WTC11 (cell line): ENCODE measurements around the gene TOR4A. TPM values are rescaled to one million over a fixed set of nuclear protein-coding genes. Genes with fewer than 3 reads are reported as not detected.

ENCODE experiments used
- ATAC-seq: fragments of 200-7000 bp; cut with Tn5 transposase; 2 replicates; pipeline ENCODE4 v1.10.0; 2021; ENCODE audit warnings: mild to moderate bottlenecking, moderate library complexity
- CTCF ChIA-PET: fragments of 300-600 bp; sonication (Branson Sonifier 250); formaldehyde crosslinking; loops from one replicate; lab custom pipeline; 2021; ENCODE audit warnings: antibody characterized with exemption; lab: Charles Lee
- POLR2A ChIA-PET: fragments of 350-600 bp; sonication (Branson Sonifier 250); formaldehyde crosslinking; loops from one replicate; lab custom pipeline; 2021; ENCODE audit warnings: antibody characterized with exemption; lab: Charles Lee
- DNase-seq: peaks from one replicate; pipeline ENCODE4 v3.0.0; 2021; ENCODE audit warnings: low spot score
- H3K27ac Mint-ChIP-seq: 2 replicates; pipeline ENCODE4 v1.8.0; 2021; ENCODE audit warnings: mixed read lengths
- H3K27me3 Mint-ChIP-seq: 2 replicates; pipeline ENCODE4 v1.8.0; 2021; ENCODE audit warnings: low read depth, mild to moderate bottlenecking, moderate library complexity, mixed read lengths
- H3K36me3 Mint-ChIP-seq: 2 replicates; pipeline ENCODE4 v1.8.0; 2021; ENCODE audit warnings: mixed read lengths
- H3K4me1 Mint-ChIP-seq: 2 replicates; pipeline ENCODE4 v1.8.0; 2022; ENCODE audit warnings: mixed read lengths
- H3K4me3 Mint-ChIP-seq: 2 replicates; pipeline ENCODE4 v1.8.0; 2021; ENCODE audit warnings: mild to moderate bottlenecking, moderate library complexity, mixed read lengths
- H3K9me3 Mint-ChIP-seq: 2 replicates; pipeline ENCODE4 v1.8.0; 2021; ENCODE audit warnings: mixed read lengths
- E2F1 ChIP-seq: sonication (generic); formaldehyde crosslinking; IDR thresholded peaks from 2 replicates; pipeline ENCODE4 v1.8.0; 2022; ENCODE audit warnings: mild to moderate bottlenecking, missing genetic modification reagents
- ESRRA ChIP-seq: sonication (generic); formaldehyde crosslinking; IDR thresholded peaks from 2 replicates; pipeline ENCODE4 v1.8.1; 2022; ENCODE audit warnings: mild to moderate bottlenecking, missing genetic modification reagents, borderline replicate concordance
- JAZF1 ChIP-seq: fragments of 250-450 bp; sonication (Bioruptor Pico); IDR thresholded peaks from 2 replicates; pipeline ENCODE4 v1.9.0; 2021; ENCODE audit warnings: moderate library complexity, mild to moderate bottlenecking, inconsistent platforms
- NFE2L1 ChIP-seq: sonication (generic); formaldehyde crosslinking; IDR thresholded peaks from 2 replicates; pipeline ENCODE4 v1.8.1; 2023; ENCODE audit warnings: missing genetic modification reagents
- NFYB ChIP-seq: sonication (generic); formaldehyde crosslinking; conservative IDR thresholded peaks from 2 replicates; pipeline ENCODE4 v1.8.0; 2022; ENCODE audit warnings: low read depth, missing genetic modification reagents
- PRDM15 ChIP-seq: sonication (generic); formaldehyde crosslinking; IDR thresholded peaks from 2 replicates; pipeline ENCODE4 v1.8.0; 2022; ENCODE audit warnings: missing genetic modification reagents
- PRRX2 ChIP-seq: fragments of 250-450 bp; sonication (Bioruptor Pico); IDR thresholded peaks from 2 replicates; pipeline ENCODE4 v1.8.0; 2021; ENCODE audit warnings: mild to moderate bottlenecking
- RORB ChIP-seq: fragments of 250-450 bp; sonication (Bioruptor Pico); IDR thresholded peaks from 2 replicates; pipeline ENCODE4 v1.9.0; 2021; ENCODE audit warnings: mild to moderate bottlenecking
- SMAD3 ChIP-seq: sonication (generic); formaldehyde crosslinking; IDR thresholded peaks from 2 replicates; pipeline ENCODE4 v1.8.0; 2022; ENCODE audit warnings: missing genetic modification reagents, mild to moderate bottlenecking, borderline replicate concordance
- TEAD4 ChIP-seq: sonication (generic); formaldehyde crosslinking; IDR thresholded peaks from 2 replicates; pipeline ENCODE4 v1.8.0; 2022; ENCODE audit warnings: mild to moderate bottlenecking, missing genetic modification reagents
- TP53 ChIP-seq: sonication (generic); formaldehyde crosslinking; IDR thresholded peaks from 2 replicates; pipeline ENCODE4 v1.8.1; 2023; ENCODE audit warnings: mild to moderate bottlenecking, missing genetic modification reagents
- USF2 ChIP-seq: sonication (generic); formaldehyde crosslinking; IDR thresholded peaks from 2 replicates; pipeline ENCODE4 v1.8.1; 2023; ENCODE audit warnings: mild to moderate bottlenecking, missing genetic modification reagents, moderate library complexity
- ZNF121 ChIP-seq: sonication (generic); formaldehyde crosslinking; IDR thresholded peaks from 2 replicates; pipeline ENCODE4 v1.8.0; 2023; ENCODE audit warnings: missing genetic modification reagents
- ZNF396 ChIP-seq: fragments of 250-450 bp; sonication (Bioruptor Pico); IDR thresholded peaks from 2 replicates; pipeline ENCODE4 v1.8.0; 2021; ENCODE audit warnings: mild to moderate bottlenecking, moderate library complexity, borderline replicate concordance
- total RNA-seq: library from RNA; stranded (reverse); gene quantifications from 3 replicates; pipeline ENCODE4 v1.2.3, GENCODE V29; 2021
- TF ChIP-seq, protein P1 (sequence below): sonication (generic); formaldehyde crosslinking; IDR thresholded peaks from 2 replicates; pipeline ENCODE4 v1.8.1; 2023; ENCODE audit warnings: mild to moderate bottlenecking, missing genetic modification reagents, borderline replicate concordance
- TF ChIP-seq, protein P2 (sequence below): sonication (generic); formaldehyde crosslinking; IDR thresholded peaks from 2 replicates; pipeline ENCODE4 v1.8.1; 2022; ENCODE audit warnings: mild to moderate bottlenecking, missing genetic modification reagents, moderate library complexity, borderline replicate concordance

Gene TOR4A
- total RNA-seq, 1 experiment from 2014 or later, result 7.3 TPM

DNA sequence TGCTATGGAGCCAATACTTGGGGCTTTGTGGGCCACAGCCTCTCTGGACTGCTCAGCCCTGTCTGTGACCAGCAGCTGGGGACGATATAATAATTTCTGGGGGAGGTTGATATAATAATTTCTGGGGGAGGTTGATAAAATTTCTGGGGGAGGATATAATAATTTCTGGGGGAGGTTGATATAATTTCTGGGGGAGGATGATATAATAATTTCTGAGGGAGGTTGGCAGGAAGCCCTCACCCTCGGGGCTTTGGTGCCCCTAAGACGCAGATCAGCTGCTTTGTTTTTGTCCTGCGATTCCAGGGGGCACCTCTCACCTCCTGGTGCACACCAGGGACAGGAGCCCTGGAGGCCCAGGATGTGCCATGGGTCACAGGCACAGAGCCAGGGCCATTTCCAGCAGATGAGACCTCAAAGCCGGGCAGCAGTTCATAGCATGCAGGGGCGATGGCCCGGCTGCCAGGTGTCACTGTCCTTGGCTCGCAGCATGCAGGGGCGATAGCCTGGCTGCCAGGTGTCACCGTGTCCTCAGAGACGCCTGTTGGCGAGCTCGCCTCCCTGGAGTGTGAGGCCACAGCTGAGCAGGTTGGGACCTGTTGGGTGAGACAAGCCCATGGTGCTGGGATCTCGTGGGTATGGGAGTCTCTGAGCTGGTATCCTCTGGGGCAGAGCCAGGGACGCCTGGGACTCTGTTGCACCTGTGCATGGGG, 3.8 kb upstream of the TOR4A start:
- H3K36me3 Mint-ChIP-seq, result peaks cover 13% of the 10 kb centered on the region
- POLR2A ChIA-PET, result no interaction called here
- CTCF ChIA-PET, result interaction anchor here (0.5 to 4.4 kb wide), 6 partner anchors 12 to 136 kb away, joined by 3 to 28 read pairs (median 4); no protein-coding TSS in a partner anchor
- H3K4me3 Mint-ChIP-seq, result no peak overlapping the region
- peaks cover 25% of the 10 kb centered on the region for H3K4me1 Mint-ChIP-seq
- ATAC-seq, result no peak
- H3K27me3 Mint-ChIP-seq, result no peaks in the 10 kb centered on the region
- TF ChIP-seq JAZF1 (CRISPR knock-in tag), result no peak
- no peak for TF ChIP-seq NFE2L1
- TF ChIP-seq ZNF396 (CRISPR knock-in tag), result no peak
- no peak for TF ChIP-seq TEAD4 (CRISPR knock-in tag)
- TF ChIP-seq, protein P1, sequence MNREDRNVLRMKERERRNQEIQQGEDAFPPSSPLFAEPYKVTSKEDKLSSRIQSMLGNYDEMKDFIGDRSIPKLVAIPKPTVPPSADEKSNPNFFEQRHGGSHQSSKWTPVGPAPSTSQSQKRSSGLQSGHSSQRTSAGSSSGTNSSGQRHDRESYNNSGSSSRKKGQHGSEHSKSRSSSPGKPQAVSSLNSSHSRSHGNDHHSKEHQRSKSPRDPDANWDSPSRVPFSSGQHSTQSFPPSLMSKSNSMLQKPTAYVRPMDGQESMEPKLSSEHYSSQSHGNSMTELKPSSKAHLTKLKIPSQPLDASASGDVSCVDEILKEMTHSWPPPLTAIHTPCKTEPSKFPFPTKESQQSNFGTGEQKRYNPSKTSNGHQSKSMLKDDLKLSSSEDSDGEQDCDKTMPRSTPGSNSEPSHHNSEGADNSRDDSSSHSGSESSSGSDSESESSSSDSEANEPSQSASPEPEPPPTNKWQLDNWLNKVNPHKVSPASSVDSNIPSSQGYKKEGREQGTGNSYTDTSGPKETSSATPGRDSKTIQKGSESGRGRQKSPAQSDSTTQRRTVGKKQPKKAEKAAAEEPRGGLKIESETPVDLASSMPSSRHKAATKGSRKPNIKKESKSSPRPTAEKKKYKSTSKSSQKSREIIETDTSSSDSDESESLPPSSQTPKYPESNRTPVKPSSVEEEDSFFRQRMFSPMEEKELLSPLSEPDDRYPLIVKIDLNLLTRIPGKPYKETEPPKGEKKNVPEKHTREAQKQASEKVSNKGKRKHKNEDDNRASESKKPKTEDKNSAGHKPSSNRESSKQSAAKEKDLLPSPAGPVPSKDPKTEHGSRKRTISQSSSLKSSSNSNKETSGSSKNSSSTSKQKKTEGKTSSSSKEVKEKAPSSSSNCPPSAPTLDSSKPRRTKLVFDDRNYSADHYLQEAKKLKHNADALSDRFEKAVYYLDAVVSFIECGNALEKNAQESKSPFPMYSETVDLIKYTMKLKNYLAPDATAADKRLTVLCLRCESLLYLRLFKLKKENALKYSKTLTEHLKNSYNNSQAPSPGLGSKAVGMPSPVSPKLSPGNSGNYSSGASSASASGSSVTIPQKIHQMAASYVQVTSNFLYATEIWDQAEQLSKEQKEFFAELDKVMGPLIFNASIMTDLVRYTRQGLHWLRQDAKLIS, result no peak
- TF ChIP-seq NFYB (CRISPR knock-in tag), result no peak
- no peak for TF ChIP-seq PRDM15 (CRISPR knock-in tag)
- TF ChIP-seq TP53 (CRISPR knock-in tag), result no peak
- no peak for TF ChIP-seq E2F1 (CRISPR knock-in tag)
- H3K27ac Mint-ChIP-seq, result peak overlapping the region; percentile 49; the same call in 1 of the 2 replicates
- DNase-seq, result no peak
- no peaks in the 10 kb centered on the region for H3K9me3 Mint-ChIP-seq

DNA sequence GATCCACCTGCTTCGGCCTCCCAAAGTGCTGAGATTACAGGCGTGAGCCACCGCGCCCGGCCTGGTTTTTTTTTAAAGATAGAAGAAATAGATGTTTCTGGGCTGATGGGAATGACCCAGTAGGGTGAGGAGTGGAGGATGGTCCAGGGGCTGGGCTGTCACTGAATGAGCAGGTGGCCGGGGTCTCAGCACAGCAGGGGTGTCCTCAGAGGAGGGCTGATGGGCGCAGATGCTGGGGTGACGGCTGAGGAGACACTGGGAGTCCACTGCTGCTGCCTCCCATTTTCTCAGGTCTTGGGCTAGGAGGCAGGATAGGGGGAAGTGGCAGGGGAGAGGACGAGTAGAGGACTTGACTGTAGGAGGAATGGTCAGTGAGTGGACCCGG, 2.3 kb upstream of the TOR4A start:
- no peaks in the 10 kb centered on the region for H3K9me3 Mint-ChIP-seq
- POLR2A ChIA-PET, result no interaction called here

More for the DNA sequence above, 2.3 kb upstream of the TOR4A start:
- ATAC-seq (no peak), DNase-seq (no peak)
- Mint-ChIP-seq H3K4me3 (no peak overlapping the region), H3K4me1 (peaks cover 25% of the 10 kb centered on the region), H3K27ac (peak overlapping the region; percentile 85), H3K27me3 (no peaks in the 10 kb centered on the region), H3K36me3 (peaks cover 3% of the 10 kb centered on the region; the same call in 1 of the 2 replicates)
- TF ChIP-seq, protein P2, sequence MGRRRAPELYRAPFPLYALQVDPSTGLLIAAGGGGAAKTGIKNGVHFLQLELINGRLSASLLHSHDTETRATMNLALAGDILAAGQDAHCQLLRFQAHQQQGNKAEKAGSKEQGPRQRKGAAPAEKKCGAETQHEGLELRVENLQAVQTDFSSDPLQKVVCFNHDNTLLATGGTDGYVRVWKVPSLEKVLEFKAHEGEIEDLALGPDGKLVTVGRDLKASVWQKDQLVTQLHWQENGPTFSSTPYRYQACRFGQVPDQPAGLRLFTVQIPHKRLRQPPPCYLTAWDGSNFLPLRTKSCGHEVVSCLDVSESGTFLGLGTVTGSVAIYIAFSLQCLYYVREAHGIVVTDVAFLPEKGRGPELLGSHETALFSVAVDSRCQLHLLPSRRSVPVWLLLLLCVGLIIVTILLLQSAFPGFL (CRISPR knock-in tag), result no peak
- TF ChIP-seq RORB (no peak), PRDM15 (CRISPR knock-in tag) (no peak), ZNF121 (CRISPR knock-in tag) (no peak), ESRRA (CRISPR knock-in tag) (no peak), SMAD3 (no peak), USF2 (CRISPR knock-in tag) (no peak), PRRX2 (CRISPR knock-in tag) (no peak), NFYB (CRISPR knock-in tag) (no peak)
- CTCF ChIA-PET, result interaction anchor here (0.8 to 1.3 kb wide), 4 partner anchors 12 to 240 kb away, joined by 3 to 7 read pairs (median 3); partner anchors contain the start of genes EXD3 and NELFB
